RWPE2 (cell line): ENCODE results near the gene TRAF1.

Experiments
- ATAC-seq: fragments of 200-7000 bp; cut with Tn5 transposase; 3 replicates; pipeline ENCODE4 v1.9.1; 2021; ENCODE audit warnings: low read depth
- DNase-seq: peaks from one replicate; pipeline ENCODE4 v3.0.0-alpha.2; 2020; ENCODE audit warnings: low spot score
- H3K27ac ChIP-seq: fragments of 450-650 bp; 2 replicates; pipeline ENCODE4 v1.5.1; 2017; ENCODE audit warnings: mild to moderate bottlenecking; ENCODE audit not compliant: poor library complexity, severe bottlenecking
- H3K27me3 ChIP-seq: fragments of 250-450 bp; sonication (Bioruptor Pico); 2 replicates; pipeline ENCODE4 v1.5.1; 2021; ENCODE audit warnings: mild to moderate bottlenecking, moderate library complexity; ENCODE audit not compliant: insufficient read depth, poor library complexity, severe bottlenecking
- H3K36me3 ChIP-seq: fragments of 250-450 bp; sonication (Bioruptor Pico); 2 replicates; pipeline ENCODE4 v1.5.1; 2020; ENCODE audit warnings: low read depth, mild to moderate bottlenecking, moderate library complexity
- H3K4me1 ChIP-seq: fragments of 250-450 bp; sonication (Bioruptor Pico); 2 replicates; pipeline ENCODE4 v1.5.1; 2021; ENCODE audit warnings: mild to moderate bottlenecking, moderate library complexity; ENCODE audit not compliant: insufficient read depth, poor library complexity, severe bottlenecking
- H3K4me3 ChIP-seq: fragments of 250-450 bp; sonication (Bioruptor Pico); 2 replicates; pipeline ENCODE4 v1.5.1; 2021; ENCODE audit warnings: mild to moderate bottlenecking, moderate library complexity; ENCODE audit not compliant: severe bottlenecking
- H3K9me3 ChIP-seq: fragments of 250-450 bp; sonication (Bioruptor Pico); 2 replicates; pipeline ENCODE4 v1.5.1; 2021; ENCODE audit warnings: mild to moderate bottlenecking, moderate library complexity; ENCODE audit not compliant: severe bottlenecking
- TF ChIP-seq, protein P1 (sequence below): fragments of 450-650 bp; IDR thresholded peaks from one replicate; pipeline ENCODE4 v1.5.1; 2017; ENCODE audit warnings: mild to moderate bottlenecking, moderate library complexity; ENCODE audit not compliant: poor library complexity, severe bottlenecking

Gene TRAF1

DNA sequence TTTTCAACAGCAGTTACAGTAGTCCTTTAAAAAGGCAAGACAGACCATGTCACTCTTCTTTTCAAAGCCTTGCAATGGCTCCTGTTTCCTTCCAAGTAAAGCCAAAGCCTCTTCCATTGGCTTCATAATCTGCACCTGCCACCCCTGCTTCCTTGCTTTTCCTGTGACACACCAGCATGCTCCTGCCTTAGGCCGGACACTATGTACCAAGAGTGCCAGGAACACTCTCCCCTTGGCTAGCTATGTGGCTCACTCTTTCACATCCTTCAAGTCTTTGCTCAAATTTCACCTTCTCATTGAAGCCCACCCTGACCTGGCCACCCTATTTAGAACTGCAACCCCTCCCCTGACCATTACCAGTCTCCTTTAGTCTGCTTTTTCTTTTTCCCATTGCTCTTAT, 22.2 kb upstream of the TRAF1 start:
- H3K4me3 ChIP-seq, result no peak overlapping the region
- H3K36me3 ChIP-seq, result no peaks in the 10 kb centered on the region
- no peaks in the 10 kb centered on the region for H3K27me3 ChIP-seq
- no peak overlapping the region for H3K27ac ChIP-seq
- H3K9me3 ChIP-seq, result no peaks in the 10 kb centered on the region
- TF ChIP-seq, protein P1, sequence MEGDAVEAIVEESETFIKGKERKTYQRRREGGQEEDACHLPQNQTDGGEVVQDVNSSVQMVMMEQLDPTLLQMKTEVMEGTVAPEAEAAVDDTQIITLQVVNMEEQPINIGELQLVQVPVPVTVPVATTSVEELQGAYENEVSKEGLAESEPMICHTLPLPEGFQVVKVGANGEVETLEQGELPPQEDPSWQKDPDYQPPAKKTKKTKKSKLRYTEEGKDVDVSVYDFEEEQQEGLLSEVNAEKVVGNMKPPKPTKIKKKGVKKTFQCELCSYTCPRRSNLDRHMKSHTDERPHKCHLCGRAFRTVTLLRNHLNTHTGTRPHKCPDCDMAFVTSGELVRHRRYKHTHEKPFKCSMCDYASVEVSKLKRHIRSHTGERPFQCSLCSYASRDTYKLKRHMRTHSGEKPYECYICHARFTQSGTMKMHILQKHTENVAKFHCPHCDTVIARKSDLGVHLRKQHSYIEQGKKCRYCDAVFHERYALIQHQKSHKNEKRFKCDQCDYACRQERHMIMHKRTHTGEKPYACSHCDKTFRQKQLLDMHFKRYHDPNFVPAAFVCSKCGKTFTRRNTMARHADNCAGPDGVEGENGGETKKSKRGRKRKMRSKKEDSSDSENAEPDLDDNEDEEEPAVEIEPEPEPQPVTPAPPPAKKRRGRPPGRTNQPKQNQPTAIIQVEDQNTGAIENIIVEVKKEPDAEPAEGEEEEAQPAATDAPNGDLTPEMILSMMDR, result no peak
- H3K4me1 ChIP-seq, result peaks cover 14% of the 10 kb centered on the region
- no peak for DNase-seq
- ATAC-seq, result no peak

DNA sequence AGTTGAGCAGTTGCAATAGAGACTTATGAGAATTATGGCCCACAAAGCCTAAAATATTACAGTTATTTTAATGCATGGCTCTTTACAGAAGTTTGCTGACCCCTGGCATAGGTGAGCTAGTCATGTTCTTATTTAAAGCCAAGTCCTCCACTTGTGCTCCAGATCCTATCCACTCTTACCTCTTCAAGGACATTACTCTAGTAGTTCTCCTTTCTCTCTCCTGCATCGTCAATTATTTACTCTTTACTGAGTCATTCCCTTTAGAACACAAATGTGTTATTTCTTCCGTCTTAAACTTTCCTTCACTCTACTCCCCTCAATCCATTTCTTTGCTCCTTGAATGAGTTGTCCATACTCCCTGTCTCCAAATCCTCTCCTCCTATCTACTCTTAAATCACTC, 20.6 kb upstream of the TRAF1 start:
- H3K27ac ChIP-seq, result no peak overlapping the region
- no peaks in the 10 kb centered on the region for H3K36me3 ChIP-seq
- H3K27me3 ChIP-seq, result no peaks in the 10 kb centered on the region
- no peaks in the 10 kb centered on the region for H3K9me3 ChIP-seq
- H3K4me1 ChIP-seq, result peaks cover 20% of the 10 kb centered on the region
- H3K4me3 ChIP-seq, result no peak overlapping the region
- TF ChIP-seq, protein P1, result no peak
- ATAC-seq (no peak), DNase-seq (no peak)

DNA sequence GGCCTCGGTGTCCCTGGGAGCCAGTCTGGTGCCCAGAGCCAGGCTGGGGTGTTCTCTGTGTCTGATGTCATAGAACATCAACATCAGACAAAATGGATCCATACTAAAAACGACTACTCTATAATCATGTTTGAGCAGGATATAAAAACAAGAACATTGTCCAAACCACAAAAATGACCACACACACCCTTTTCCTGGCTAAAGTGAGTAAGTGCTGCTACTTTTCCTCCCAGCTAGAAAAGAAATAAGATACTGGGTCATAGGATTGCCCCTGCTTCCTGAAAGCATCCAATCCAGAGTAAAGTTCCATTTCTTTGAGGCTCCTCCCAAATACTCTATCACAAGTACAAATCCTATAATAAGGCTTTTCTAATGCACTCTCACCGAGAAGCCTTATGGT, 19.7 kb upstream of the TRAF1 start:
- ATAC-seq, result peak; percentile 61; the same call in 1 of the 3 replicates
- H3K4me3 ChIP-seq, result no peak overlapping the region
- DNase-seq, result no peak
- H3K27ac ChIP-seq, result peak overlapping the region; percentile 17
- TF ChIP-seq, protein P1, result no peak
- H3K36me3 ChIP-seq, result no peaks in the 10 kb centered on the region
- no peaks in the 10 kb centered on the region for H3K9me3 ChIP-seq
- H3K4me1 ChIP-seq, result peaks cover 30% of the 10 kb centered on the region
- H3K27me3 ChIP-seq, result no peaks in the 10 kb centered on the region

DNA sequence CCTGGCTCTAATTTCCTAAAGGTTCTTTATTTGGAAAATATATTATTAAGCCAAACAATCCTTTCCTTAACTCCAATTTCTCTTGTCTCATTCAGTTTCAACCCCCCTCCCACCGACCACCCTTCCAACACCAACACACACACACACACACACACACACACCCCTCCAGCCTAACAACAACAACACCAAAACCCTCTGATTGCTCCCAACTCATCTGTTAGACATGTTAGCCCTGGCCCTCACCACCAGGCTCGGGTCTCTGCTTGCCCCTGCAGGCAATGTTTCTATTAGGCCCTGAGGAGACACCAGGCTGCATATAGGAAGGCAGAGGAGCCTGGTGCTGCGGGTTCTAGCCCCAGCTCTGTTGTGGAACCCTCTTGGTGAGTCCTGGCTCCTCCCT, 18.4 kb upstream of the TRAF1 start:
- no peaks in the 10 kb centered on the region for H3K9me3 ChIP-seq
- TF ChIP-seq, protein P1, result no peak
- ATAC-seq, result no peak
- no peak for DNase-seq
- no peaks in the 10 kb centered on the region for H3K36me3 ChIP-seq
- H3K27ac ChIP-seq, result no peak overlapping the region
- peaks cover 37% of the 10 kb centered on the region for H3K4me1 ChIP-seq
- H3K27me3 ChIP-seq, result no peaks in the 10 kb centered on the region
- H3K4me3 ChIP-seq, result no peak overlapping the region

DNA sequence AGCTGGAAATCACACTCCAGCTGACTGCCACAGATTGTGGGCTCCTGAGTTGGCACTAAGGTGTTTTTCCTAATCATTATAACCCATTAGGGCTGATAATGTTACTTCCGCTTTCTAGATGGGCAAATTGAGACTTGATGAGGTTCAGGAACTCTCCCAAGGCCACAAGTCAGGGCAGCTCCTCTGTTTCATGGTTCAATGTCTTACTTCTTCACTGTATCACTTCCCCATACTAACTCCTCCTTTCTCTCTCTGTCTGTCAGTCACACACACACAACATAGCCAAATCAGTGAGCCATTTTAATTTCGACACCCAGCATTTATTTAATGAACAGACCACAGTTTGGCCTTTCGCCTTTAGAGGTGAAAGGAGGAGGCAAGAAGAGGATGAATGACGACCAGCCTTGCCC, 17.8 kb upstream of the TRAF1 start:
- TF ChIP-seq, protein P1, result no peak
- DNase-seq, result no peak
- Histone ChIP-seq H3K36me3 (no peaks in the 10 kb centered on the region), H3K27ac (no peak overlapping the region), H3K4me1 (peaks cover 37% of the 10 kb centered on the region), H3K4me3 (no peak overlapping the region), H3K27me3 (no peaks in the 10 kb centered on the region), H3K9me3 (no peaks in the 10 kb centered on the region)
- ATAC-seq, result no peak
